ENCODE measurements around the gene CYP51A1.

GRCh38 chr7:92133737-92134270, 473 bp downstream of the CYP51A1 start:
- TF ChIP-seq, protein P1, sequence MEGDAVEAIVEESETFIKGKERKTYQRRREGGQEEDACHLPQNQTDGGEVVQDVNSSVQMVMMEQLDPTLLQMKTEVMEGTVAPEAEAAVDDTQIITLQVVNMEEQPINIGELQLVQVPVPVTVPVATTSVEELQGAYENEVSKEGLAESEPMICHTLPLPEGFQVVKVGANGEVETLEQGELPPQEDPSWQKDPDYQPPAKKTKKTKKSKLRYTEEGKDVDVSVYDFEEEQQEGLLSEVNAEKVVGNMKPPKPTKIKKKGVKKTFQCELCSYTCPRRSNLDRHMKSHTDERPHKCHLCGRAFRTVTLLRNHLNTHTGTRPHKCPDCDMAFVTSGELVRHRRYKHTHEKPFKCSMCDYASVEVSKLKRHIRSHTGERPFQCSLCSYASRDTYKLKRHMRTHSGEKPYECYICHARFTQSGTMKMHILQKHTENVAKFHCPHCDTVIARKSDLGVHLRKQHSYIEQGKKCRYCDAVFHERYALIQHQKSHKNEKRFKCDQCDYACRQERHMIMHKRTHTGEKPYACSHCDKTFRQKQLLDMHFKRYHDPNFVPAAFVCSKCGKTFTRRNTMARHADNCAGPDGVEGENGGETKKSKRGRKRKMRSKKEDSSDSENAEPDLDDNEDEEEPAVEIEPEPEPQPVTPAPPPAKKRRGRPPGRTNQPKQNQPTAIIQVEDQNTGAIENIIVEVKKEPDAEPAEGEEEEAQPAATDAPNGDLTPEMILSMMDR (IDR thresholded peaks at IDR 0.05) = peak; percentile 79 to 90 (median 88)
- TF ChIP-seq POLR2A (IDR thresholded peaks at IDR 0.05) = no peak

All from tibial nerve (tissue), 3 donors.